Colonic mucosa (tissue), 4 donors: ENCODE results near the gene RAB33B. TPM values are rescaled to one million over a fixed set of nuclear protein-coding genes. Genes with fewer than 3 reads are reported as not detected.

Experiments
- DNase-seq: peaks from one replicate; pipeline ENCODE4 v3.0.0-alpha.2; 2020
- H3K27ac ChIP-seq: fragments of 200-600 bp; one replicate; pipeline ENCODE4 v1.8.0; 2021
- H3K27me3 ChIP-seq: fragments of 200-600 bp; one replicate; pipeline ENCODE4 v1.8.0; 2021
- H3K36me3 ChIP-seq: fragments of 200-600 bp; one replicate; pipeline ENCODE4 v1.8.0; 2021
- H3K4me1 ChIP-seq: fragments of 200-600 bp; one replicate; pipeline ENCODE4 v1.8.0; 2021; ENCODE audit warnings: mild to moderate bottlenecking
- H3K4me3 ChIP-seq: fragments of 200-600 bp; one replicate; pipeline ENCODE4 v1.8.0; 2021
- H3K9ac ChIP-seq, 2 donors: one replicate each; pipeline ENCODE4 v1.7.0; 2013; ENCODE audit warnings: control low read depth in 2 of 2, low read depth in 2 of 2, low read length in 2 of 2
- H3K9me3 ChIP-seq: fragments of 200-600 bp; one replicate; pipeline ENCODE4 v1.8.0; 2021
- intact Hi-C: fragments of 100-400 bp; cut with DNase I; formaldehyde crosslinking; loops from one replicate; pipeline ENCODE4 v1.14.1; 2022
- total RNA-seq, 2 donors: library from RNA; stranded (reverse); fragmentation: NEBNext Ultra II Directional in 1 of 2; extraction: Animal tissue kit (Norgen Biotek cat#: 25700) in 1 of 2; gene quantifications; one replicate each; pipeline ENCODE4 v1.2.1, GENCODE V29; 2021
- TF ChIP-seq, protein P1 (sequence below): fragments of 200-600 bp; IDR thresholded peaks from one replicate; pipeline ENCODE4 v1.8.0; 2022; ENCODE audit warnings: antibody characterized with exemption, mild to moderate bottlenecking
- donor health status: healthy.
- donor health status: DM: no; HTN: no; CAD: no.
- donor health status: DM: no; HTN: no; CAD: no.

The RAB33B gene
- total RNA-seq, 2 donors from 2014 or later, result 5.0 to 7.1 TPM

DNA sequence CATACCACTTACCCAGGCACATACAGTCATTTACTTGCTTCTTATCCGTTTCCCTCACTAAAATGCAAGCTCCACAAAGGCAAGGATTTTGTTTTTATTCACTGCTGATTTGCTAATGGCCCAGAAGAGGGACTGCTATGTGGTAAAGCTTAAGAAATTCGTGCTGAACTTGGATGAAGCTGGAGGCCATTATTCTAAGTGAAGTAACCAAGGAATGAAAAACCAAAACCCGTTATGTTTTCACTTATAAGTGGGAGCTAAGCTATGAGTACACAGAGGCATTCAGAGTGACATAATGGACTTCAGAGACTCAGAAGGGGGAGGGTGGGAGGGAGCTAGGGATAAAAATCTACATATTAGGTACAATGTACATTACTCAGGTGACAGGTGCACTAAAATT is 47.2 kb downstream of the RAB33B start:
- no peaks in the 10 kb centered on the region for H3K36me3 ChIP-seq
- H3K4me1 ChIP-seq, result no peaks in the 10 kb centered on the region
- no peaks in the 10 kb centered on the region for H3K9me3 ChIP-seq
- H3K27me3 ChIP-seq, result no peaks in the 10 kb centered on the region
- no peak overlapping the region for H3K27ac ChIP-seq
- H3K4me3 ChIP-seq, result no peak overlapping the region
- no peak overlapping the region for H3K9ac ChIP-seq
- intact Hi-C loops, result no loop called here
- TF ChIP-seq, protein P1, sequence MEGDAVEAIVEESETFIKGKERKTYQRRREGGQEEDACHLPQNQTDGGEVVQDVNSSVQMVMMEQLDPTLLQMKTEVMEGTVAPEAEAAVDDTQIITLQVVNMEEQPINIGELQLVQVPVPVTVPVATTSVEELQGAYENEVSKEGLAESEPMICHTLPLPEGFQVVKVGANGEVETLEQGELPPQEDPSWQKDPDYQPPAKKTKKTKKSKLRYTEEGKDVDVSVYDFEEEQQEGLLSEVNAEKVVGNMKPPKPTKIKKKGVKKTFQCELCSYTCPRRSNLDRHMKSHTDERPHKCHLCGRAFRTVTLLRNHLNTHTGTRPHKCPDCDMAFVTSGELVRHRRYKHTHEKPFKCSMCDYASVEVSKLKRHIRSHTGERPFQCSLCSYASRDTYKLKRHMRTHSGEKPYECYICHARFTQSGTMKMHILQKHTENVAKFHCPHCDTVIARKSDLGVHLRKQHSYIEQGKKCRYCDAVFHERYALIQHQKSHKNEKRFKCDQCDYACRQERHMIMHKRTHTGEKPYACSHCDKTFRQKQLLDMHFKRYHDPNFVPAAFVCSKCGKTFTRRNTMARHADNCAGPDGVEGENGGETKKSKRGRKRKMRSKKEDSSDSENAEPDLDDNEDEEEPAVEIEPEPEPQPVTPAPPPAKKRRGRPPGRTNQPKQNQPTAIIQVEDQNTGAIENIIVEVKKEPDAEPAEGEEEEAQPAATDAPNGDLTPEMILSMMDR, result no peak
- no peak for DNase-seq

DNA sequence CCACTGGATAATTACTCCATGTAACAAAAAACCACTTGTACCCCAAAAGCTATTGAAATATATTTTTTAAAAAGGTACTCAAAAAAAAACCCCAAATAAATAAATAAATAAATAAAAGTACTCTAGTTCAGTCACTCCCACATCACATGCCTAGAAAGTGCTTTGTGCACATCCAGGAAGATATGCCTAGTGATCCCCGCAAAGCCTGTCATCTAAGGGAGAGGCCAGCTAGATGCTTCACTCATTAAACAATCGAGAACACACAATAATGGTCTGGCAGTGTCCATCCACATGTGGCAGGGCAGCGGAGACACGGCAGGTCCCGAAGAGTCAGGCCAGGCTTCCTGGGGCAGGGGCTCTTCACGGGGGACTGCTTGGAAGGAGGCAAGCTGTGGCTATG is 47.6 kb downstream of the RAB33B start:
- DNase-seq, result no peak
- no peaks in the 10 kb centered on the region for H3K9me3 ChIP-seq
- no peak overlapping the region for H3K9ac ChIP-seq
- TF ChIP-seq, protein P1, result no peak
- H3K27ac ChIP-seq, result no peak overlapping the region
- no peaks in the 10 kb centered on the region for H3K27me3 ChIP-seq
- intact Hi-C loops, result no loop called here
- no peaks in the 10 kb centered on the region for H3K36me3 ChIP-seq
- no peaks in the 10 kb centered on the region for H3K4me1 ChIP-seq
- no peak overlapping the region for H3K4me3 ChIP-seq

DNA sequence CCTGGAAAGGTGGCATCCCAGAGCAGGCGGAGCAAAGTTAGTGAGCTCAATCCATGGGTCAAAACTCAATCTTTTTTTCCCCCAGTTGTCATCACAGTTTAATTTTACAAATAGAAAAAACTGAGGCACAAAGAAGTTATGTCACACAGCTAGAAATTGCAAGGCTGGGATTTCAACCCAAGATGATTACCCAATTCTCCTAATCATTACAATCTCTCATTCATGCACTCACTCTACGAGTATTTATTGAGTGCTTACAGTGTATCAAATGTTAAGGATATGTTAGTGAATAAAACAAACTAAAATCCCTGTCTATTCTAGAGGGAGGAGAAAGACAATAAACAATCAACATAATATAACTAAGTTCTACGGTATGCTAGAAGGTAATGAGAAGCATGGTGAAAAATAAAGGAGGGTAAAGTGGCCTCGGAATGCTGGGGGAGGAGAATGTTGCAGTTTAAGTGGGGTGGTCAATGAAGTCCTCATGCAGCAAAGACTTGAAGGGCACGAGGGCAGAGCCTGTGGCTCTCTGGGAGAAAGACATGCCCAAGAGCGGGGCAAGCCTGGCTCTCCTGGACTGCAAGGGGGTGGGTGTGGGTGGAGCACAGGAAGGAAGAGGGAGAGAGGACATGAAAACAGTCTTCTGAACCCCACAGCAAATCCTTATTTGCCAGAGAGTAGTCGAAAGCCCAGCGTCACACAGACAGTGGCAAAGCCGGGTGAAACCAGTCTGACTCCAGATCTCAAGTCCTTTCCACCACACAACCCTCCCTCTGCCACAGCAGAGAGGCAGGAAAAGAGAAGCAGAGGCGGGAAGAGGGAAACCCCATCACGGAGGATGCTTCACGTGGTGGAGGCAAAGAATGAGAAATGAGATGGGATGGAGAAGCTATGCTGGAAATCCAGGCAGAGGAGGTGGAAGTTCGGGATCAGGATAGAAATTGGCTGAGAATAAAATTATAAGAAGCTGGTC is 48.3 kb downstream of the RAB33B start:
- intact Hi-C loops, result no loop called here
- TF ChIP-seq, protein P1, result no peak
- no peak overlapping the region for H3K9ac ChIP-seq

DNA sequence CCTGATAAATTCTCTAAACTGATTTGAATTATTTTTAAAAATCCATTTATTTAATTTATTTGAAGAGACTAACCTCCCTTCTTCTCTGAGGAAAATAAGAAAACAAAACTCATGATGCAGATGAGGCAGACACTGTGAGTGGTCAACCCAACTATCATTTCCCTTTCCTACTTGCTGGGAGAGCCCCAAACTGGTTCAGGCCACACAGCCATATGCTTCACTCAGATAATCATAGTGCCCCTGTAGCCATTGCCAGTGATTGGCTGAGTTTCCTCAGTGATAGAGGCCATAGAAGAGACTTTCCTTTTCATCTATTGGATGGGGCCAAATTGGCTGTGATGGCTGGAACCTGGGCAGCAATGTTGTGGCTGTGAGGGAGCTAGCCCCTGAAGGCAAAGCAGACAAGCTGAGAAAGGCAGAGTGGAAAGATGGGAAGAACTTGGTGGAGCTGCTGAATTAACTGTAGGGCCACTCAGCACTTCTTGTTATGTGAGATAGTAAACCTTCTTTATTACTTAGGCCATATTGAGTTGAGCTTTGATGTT is 49.8 kb downstream of the RAB33B start:
- Histone ChIP-seq H3K4me1 (no peaks in the 10 kb centered on the region), H3K9me3 (no peaks in the 10 kb centered on the region), H3K27me3 (no peaks in the 10 kb centered on the region), H3K9ac (no peak overlapping the region), H3K36me3 (no peaks in the 10 kb centered on the region), H3K4me3 (no peak overlapping the region), H3K27ac (no peak overlapping the region)
- no peak for DNase-seq
- TF ChIP-seq, protein P1, result no peak
- intact Hi-C loops, result no loop called here

More for the DNA sequence above, 48.3 kb downstream of the RAB33B start:
- DNase-seq, result no peak
- Histone ChIP-seq H3K27me3 (no peaks in the 10 kb centered on the region), H3K27ac (no peak overlapping the region), H3K9me3 (no peaks in the 10 kb centered on the region), H3K4me3 (no peak overlapping the region), H3K36me3 (no peaks in the 10 kb centered on the region), H3K4me1 (no peaks in the 10 kb centered on the region)

DNA sequence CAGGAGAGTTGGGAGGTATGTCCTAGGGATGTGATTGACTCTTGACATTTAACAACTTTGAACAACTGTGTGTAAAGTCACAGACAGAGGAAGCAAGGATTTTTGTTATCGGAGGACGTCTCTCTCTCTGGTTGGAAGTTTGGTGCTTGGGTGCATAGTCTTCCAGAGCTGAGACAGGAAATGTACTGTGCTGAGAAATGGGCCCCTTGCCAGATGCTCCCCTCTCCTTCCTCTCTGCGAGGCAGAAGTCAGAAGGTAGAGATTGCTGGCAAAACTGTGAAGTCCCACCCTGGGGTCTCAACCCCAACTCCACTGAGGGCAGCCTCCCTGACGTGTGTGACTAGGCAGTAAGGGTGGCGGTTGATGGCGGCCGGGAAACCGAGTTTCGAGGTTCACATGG is 52.9 kb downstream of the RAB33B start:
- no peak overlapping the region for H3K9ac ChIP-seq
- intact Hi-C loops, result no loop called here
- no peak for DNase-seq
- no peak overlapping the region for H3K4me3 ChIP-seq
- H3K9me3 ChIP-seq, result no peaks in the 10 kb centered on the region
- H3K36me3 ChIP-seq, result no peaks in the 10 kb centered on the region
- TF ChIP-seq, protein P1, result no peak
- no peaks in the 10 kb centered on the region for H3K4me1 ChIP-seq
- no peak overlapping the region for H3K27ac ChIP-seq
- no peaks in the 10 kb centered on the region for H3K27me3 ChIP-seq
